ENCODE measurements around the gene CSAD.
"Not testable (repeated sequence)": the region's sequence is repeated elsewhere in the genome, so short reads cannot be mapped to it uniquely, and the experiment has no call there.

CSAD gene

GRCh38 chr12:53197011-53197640, 16.4 kb upstream of the CSAD start:
- no peak for FAIRE-seq

- FAIRE-seq: no peak
Measured at GRCh38 chr12:53196486-53196885, 15.8 kb upstream of the CSAD start.

- no peak for FAIRE-seq
Measured at GRCh38 chr12:53195516-53196420, 15.0 kb upstream of the CSAD start.

- no peak for FAIRE-seq
Measured at GRCh38 chr12:53194973-53195372, 14.2 kb upstream of the CSAD start.

- no peak for FAIRE-seq
Measured at GRCh38 chr12:53193985-53194716, 13.4 kb upstream of the CSAD start.

- FAIRE-seq: no peak
Measured at GRCh38 chr12:53193040-53193439, 12.3 kb upstream of the CSAD start.

- FAIRE-seq: no peak
Measured at GRCh38 chr12:53192531-53193021, 11.9 kb upstream of the CSAD start.

GRCh38 chr12:53191885-53192530, 11.3 kb upstream of the CSAD start:
- FAIRE-seq: no peak

- FAIRE-seq: no peak
Measured at GRCh38 chr12:53191096-53191884, 10.6 kb upstream of the CSAD start.

GRCh38 chr12:53190108-53190729, 9.5 kb upstream of the CSAD start:
- FAIRE-seq: no peak

GRCh38 chr12:53187145-53187899, 6.6 kb upstream of the CSAD start:
- FAIRE-seq: no peak

GRCh38 chr12:53186745-53187144, 6.0 kb upstream of the CSAD start:
- FAIRE-seq: no peak

- FAIRE-seq: no peak
Measured at GRCh38 chr12:53185582-53186153, 4.9 kb upstream of the CSAD start.

GRCh38 chr12:53184828-53185227, 4.1 kb upstream of the CSAD start:
- no peak for FAIRE-seq

- FAIRE-seq: no peak
Measured at GRCh38 chr12:53182903-53183302, 2.2 kb upstream of the CSAD start.

- FAIRE-seq: no peak
Measured at GRCh38 chr12:53181935-53182334, 1.2 kb upstream of the CSAD start.

- FAIRE-seq: no peak
Measured at GRCh38 chr12:53180931-53181645, 363 bp upstream of the CSAD start.

- FAIRE-seq: no peak
Measured at GRCh38 chr12:53179687-53180219, 972 bp downstream of the CSAD start.

GRCh38 chr12:53178803-53179202, 1.9 kb downstream of the CSAD start:
- FAIRE-seq: not testable (repeated sequence)
